DOHH2 (cell line): Measurements from ENCODE around the gene IFI27.

Source experiments
- H3F3A ChIP-seq: fragments of 200-600 bp; sonication (generic), shearing (Covaris generic); 2 replicates; pipeline ENCODE4 v1.6.0; 2016; ENCODE audit warnings: antibody characterized with exemption, mild to moderate bottlenecking; ENCODE audit not compliant: control insufficient read depth, insufficient read depth
- H3K27ac ChIP-seq: fragments of 200-600 bp; sonication (generic); 2 replicates; pipeline ENCODE4 v1.5.1; 2014; ENCODE audit warnings: low read depth, mild to moderate bottlenecking, low read length, moderate library complexity
- H3K27me3 ChIP-seq: fragments of 200-600 bp; sonication (generic); 2 replicates; pipeline ENCODE4 v1.6.1; 2014; ENCODE audit warnings: mild to moderate bottlenecking, low read length, mixed read lengths; ENCODE audit not compliant: control insufficient read depth
- H3K36me3 ChIP-seq: fragments of 200-600 bp; sonication (generic); 2 replicates; pipeline ENCODE4 v1.6.1; 2014; ENCODE audit warnings: mild to moderate bottlenecking, low read length, moderate library complexity, mixed read lengths; ENCODE audit not compliant: control insufficient read depth
- H3K4me1 ChIP-seq: fragments of 200-600 bp; sonication (generic); 2 replicates; pipeline ENCODE4 v1.6.1; 2014; ENCODE audit warnings: mild to moderate bottlenecking, low read length, mixed read lengths; ENCODE audit not compliant: control insufficient read depth
- H3K4me2 ChIP-seq: fragments of 200-600 bp; sonication (generic); 2 replicates; pipeline ENCODE4 v1.6.0; 2014; ENCODE audit warnings: mild to moderate bottlenecking, low read length, moderate library complexity
- H3K4me3 ChIP-seq: fragments of 200-600 bp; sonication (generic); 2 replicates; pipeline ENCODE4 v1.5.1; 2014; ENCODE audit warnings: mild to moderate bottlenecking, low read length, mixed read lengths
- H3K79me2 ChIP-seq: fragments of 200-600 bp; sonication (generic); 2 replicates; pipeline ENCODE4 v1.6.1; 2014; ENCODE audit warnings: mild to moderate bottlenecking, low read length, mixed read lengths; ENCODE audit not compliant: control insufficient read depth
- H3K9me2 ChIP-seq: fragments of 200-600 bp; sonication (generic); replicated peaks from 2 replicates; pipeline ENCODE4 v1.6.1; 2014; ENCODE audit warnings: mild to moderate bottlenecking, low read length, mixed read lengths; ENCODE audit not compliant: control insufficient read depth
- H3K9me3 ChIP-seq: fragments of 200-600 bp; sonication (generic); 2 replicates; pipeline ENCODE4 v1.6.1; 2014; ENCODE audit warnings: antibody characterized with exemption, low read length, mixed read lengths; ENCODE audit not compliant: control insufficient read depth, insufficient read depth
- H4K20me1 ChIP-seq: fragments of 200-600 bp; sonication (generic); 2 replicates; pipeline ENCODE4 v1.6.0; 2014; ENCODE audit warnings: low read depth, mild to moderate bottlenecking, antibody characterized with exemption, low read length, moderate library complexity; ENCODE audit not compliant: control insufficient read depth, insufficient read depth
- CTCF ChIP-seq: fragments of 200-600 bp; sonication (generic); IDR thresholded peaks from one replicate; pipeline ENCODE4 v1.5.1; 2014; ENCODE audit warnings: antibody characterized with exemption, mild to moderate bottlenecking, low read depth, low read length; ENCODE audit not compliant: poor library complexity, severe bottlenecking
- EZH2phosphoT487 ChIP-seq: fragments of 200-600 bp; sonication (generic); IDR thresholded peaks from 2 replicates; pipeline ENCODE4 v1.6.1; 2017; ENCODE audit warnings: borderline replicate concordance, mild to moderate bottlenecking, antibody characterized with exemption, low read length, moderate library complexity, mixed read lengths

The IFI27 gene

GRCh38 chr14:94136575-94137331, 26.2 kb downstream of the IFI27 start:
- TF ChIP-seq EZH2phosphoT487 = no peak
- TF ChIP-seq CTCF = peak; percentile 90
- H3K4me2 ChIP-seq = no peak overlapping the region

GRCh38 chr14:94138251-94138650, 27.7 kb downstream of the IFI27 start:
- Histone ChIP-seq H3K79me2 (no peaks in the 10 kb centered on the region), H3K27ac (no peak overlapping the region), H3F3A (no peaks in the 10 kb centered on the region), H3K4me2 (no peak overlapping the region), H4K20me1 (no peaks in the 10 kb centered on the region), H3K9me2 (no peaks in the 10 kb centered on the region), H3K4me3 (no peak overlapping the region), H3K36me3 (no peaks in the 10 kb centered on the region), H3K4me1 (no peaks in the 10 kb centered on the region), H3K9me3 (no peaks in the 10 kb centered on the region), H3K27me3 (peaks cover 9% of the 10 kb centered on the region; the same call in 1 of the 2 replicates)
- no peak for TF ChIP-seq EZH2phosphoT487
- TF ChIP-seq CTCF = no peak

More at GRCh38 chr14:94136575-94137331, 26.2 kb downstream of the IFI27 start:
- Histone ChIP-seq H3K27ac (no peak overlapping the region), H3K79me2 (no peaks in the 10 kb centered on the region), H4K20me1 (no peaks in the 10 kb centered on the region), H3K27me3 (peaks cover 9% of the 10 kb centered on the region; the same call in 1 of the 2 replicates), H3K9me3 (no peaks in the 10 kb centered on the region), H3K9me2 (no peaks in the 10 kb centered on the region), H3K4me1 (no peaks in the 10 kb centered on the region), H3K36me3 (no peaks in the 10 kb centered on the region), H3K4me3 (no peak overlapping the region), H3F3A (no peaks in the 10 kb centered on the region)

- H3K4me2 ChIP-seq = no peak overlapping the region
- no peaks in the 10 kb centered on the region for H3K36me3 ChIP-seq
- H3K9me2 ChIP-seq = no peaks in the 10 kb centered on the region
- H3K4me3 ChIP-seq = no peak overlapping the region
- peaks cover 7% of the 10 kb centered on the region; the same call in 1 of the 2 replicates for H3K27me3 ChIP-seq
- H3K27ac ChIP-seq = no peak overlapping the region
- no peaks in the 10 kb centered on the region for H4K20me1 ChIP-seq
- TF ChIP-seq CTCF (no peak), EZH2phosphoT487 (no peak)
- H3F3A ChIP-seq = no peaks in the 10 kb centered on the region
- no peaks in the 10 kb centered on the region for H3K79me2 ChIP-seq
- H3K4me1 ChIP-seq = no peaks in the 10 kb centered on the region
- H3K9me3 ChIP-seq = no peaks in the 10 kb centered on the region
Measured at GRCh38 chr14:94139006-94139405, 28.5 kb downstream of the IFI27 start.
